ENCODE results near the gene CCDC124. TPM values are rescaled to one million over a fixed set of nuclear protein-coding genes. Genes with fewer than 3 reads are reported as not detected.

The CCDC124 gene
- total and polyA plus RNA-seq, 4 donors, result 15.8 to 59.3 (median 32.1) TPM

DNA sequence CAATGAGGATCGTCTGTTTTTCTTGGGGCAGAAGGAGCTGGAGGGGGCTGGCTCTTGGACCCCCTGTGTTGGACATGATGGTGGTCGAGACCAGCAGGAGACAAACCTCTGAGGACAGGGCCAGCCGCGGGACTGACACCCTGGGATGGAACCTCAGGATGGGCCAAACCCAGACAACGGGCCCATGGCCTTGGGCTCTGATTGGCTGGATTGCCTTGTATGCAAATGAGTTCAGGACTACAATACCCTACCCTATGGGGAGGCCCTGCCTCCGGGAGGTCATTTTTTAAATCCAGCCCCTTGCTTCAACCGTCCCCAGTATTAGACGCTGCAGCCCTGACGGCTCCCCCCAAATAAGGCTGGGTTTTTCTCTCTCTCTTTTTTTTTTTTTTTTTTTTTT lies 39.0 kb upstream of the CCDC124 start:
- H3K4me1 ChIP-seq (ENCODE audit: control insufficient read depth in 4 of 4, insufficient read depth in 4 of 4, low read length in 3 of 4), result no peaks in the 10 kb centered on the region
- DNase-seq (ENCODE audit: low spot score), result no peak
- WGBS, result 74% methylated on average over 9 of the region's 9 CpGs
- H3K36me3 ChIP-seq (ENCODE audit: control insufficient read depth in 4 of 4, insufficient read depth in 3 of 4, low read depth in 1 of 4, low read length in 3 of 4), result no peaks in the 10 kb centered on the region
- no peaks in the 10 kb centered on the region for H3K9me3 ChIP-seq (ENCODE audit: control insufficient read depth in 4 of 4, low read length in 3 of 4)
- H3K9ac ChIP-seq (ENCODE audit: low read depth in 1 of 2, low read length in 2 of 2), result no peak overlapping the region
- peaks cover 0 to 3% (median 0%) of the 10 kb centered on the region in 4 donors for H3K27me3 ChIP-seq (ENCODE audit: control insufficient read depth in 4 of 4, insufficient read depth in 4 of 4, low read length in 3 of 4)
- H3K4me3 ChIP-seq (ENCODE audit: low read depth in 1 of 3, low read length in 3 of 3), result no peak overlapping the region
- TF ChIP-seq, protein P1, sequence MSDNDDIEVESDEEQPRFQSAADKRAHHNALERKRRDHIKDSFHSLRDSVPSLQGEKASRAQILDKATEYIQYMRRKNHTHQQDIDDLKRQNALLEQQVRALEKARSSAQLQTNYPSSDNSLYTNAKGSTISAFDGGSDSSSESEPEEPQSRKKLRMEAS (IDR thresholded peaks at IDR 0.05), result no peak
- TF ChIP-seq, protein P2, sequence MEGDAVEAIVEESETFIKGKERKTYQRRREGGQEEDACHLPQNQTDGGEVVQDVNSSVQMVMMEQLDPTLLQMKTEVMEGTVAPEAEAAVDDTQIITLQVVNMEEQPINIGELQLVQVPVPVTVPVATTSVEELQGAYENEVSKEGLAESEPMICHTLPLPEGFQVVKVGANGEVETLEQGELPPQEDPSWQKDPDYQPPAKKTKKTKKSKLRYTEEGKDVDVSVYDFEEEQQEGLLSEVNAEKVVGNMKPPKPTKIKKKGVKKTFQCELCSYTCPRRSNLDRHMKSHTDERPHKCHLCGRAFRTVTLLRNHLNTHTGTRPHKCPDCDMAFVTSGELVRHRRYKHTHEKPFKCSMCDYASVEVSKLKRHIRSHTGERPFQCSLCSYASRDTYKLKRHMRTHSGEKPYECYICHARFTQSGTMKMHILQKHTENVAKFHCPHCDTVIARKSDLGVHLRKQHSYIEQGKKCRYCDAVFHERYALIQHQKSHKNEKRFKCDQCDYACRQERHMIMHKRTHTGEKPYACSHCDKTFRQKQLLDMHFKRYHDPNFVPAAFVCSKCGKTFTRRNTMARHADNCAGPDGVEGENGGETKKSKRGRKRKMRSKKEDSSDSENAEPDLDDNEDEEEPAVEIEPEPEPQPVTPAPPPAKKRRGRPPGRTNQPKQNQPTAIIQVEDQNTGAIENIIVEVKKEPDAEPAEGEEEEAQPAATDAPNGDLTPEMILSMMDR (IDR thresholded peaks at IDR 0.05; ENCODE audit: low read depth, low read length, missing input control), result no peak
- TF ChIP-seq, protein P3, sequence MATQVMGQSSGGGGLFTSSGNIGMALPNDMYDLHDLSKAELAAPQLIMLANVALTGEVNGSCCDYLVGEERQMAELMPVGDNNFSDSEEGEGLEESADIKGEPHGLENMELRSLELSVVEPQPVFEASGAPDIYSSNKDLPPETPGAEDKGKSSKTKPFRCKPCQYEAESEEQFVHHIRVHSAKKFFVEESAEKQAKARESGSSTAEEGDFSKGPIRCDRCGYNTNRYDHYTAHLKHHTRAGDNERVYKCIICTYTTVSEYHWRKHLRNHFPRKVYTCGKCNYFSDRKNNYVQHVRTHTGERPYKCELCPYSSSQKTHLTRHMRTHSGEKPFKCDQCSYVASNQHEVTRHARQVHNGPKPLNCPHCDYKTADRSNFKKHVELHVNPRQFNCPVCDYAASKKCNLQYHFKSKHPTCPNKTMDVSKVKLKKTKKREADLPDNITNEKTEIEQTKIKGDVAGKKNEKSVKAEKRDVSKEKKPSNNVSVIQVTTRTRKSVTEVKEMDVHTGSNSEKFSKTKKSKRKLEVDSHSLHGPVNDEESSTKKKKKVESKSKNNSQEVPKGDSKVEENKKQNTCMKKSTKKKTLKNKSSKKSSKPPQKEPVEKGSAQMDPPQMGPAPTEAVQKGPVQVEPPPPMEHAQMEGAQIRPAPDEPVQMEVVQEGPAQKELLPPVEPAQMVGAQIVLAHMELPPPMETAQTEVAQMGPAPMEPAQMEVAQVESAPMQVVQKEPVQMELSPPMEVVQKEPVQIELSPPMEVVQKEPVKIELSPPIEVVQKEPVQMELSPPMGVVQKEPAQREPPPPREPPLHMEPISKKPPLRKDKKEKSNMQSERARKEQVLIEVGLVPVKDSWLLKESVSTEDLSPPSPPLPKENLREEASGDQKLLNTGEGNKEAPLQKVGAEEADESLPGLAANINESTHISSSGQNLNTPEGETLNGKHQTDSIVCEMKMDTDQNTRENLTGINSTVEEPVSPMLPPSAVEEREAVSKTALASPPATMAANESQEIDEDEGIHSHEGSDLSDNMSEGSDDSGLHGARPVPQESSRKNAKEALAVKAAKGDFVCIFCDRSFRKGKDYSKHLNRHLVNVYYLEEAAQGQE (IDR thresholded peaks at IDR 0.05), result no peak
- TF ChIP-seq FOXA2 (IDR thresholded peaks at IDR 0.05) (no peak), HNF4A (conservative IDR thresholded peaks at IDR 0.05) (no peak), SP1 (IDR thresholded peaks at IDR 0.05) (no peak), EGR1 (IDR thresholded peaks at IDR 0.05; ENCODE audit: low read depth in 2 of 2) (no peak), JUND (IDR thresholded peaks at IDR 0.05) (no peak), FOXA1 (IDR thresholded peaks at IDR 0.05) (no peak), YY1 (IDR thresholded peaks at IDR 0.05) (no peak), NR2F2 (IDR thresholded peaks at IDR 0.05) (no peak), TAF1 (conservative IDR thresholded peaks at IDR 0.05) (no peak), RXRA (IDR thresholded peaks at IDR 0.05) (no peak), HNF4G (IDR thresholded peaks at IDR 0.05) (no peak), GABPA (IDR thresholded peaks at IDR 0.05 in 1 of 2, conservative IDR thresholded peaks at IDR 0.05 in 1 of 2) (no peak), RAD21 (IDR thresholded peaks at IDR 0.05) (no peak)
- TF ChIP-seq, protein P4, sequence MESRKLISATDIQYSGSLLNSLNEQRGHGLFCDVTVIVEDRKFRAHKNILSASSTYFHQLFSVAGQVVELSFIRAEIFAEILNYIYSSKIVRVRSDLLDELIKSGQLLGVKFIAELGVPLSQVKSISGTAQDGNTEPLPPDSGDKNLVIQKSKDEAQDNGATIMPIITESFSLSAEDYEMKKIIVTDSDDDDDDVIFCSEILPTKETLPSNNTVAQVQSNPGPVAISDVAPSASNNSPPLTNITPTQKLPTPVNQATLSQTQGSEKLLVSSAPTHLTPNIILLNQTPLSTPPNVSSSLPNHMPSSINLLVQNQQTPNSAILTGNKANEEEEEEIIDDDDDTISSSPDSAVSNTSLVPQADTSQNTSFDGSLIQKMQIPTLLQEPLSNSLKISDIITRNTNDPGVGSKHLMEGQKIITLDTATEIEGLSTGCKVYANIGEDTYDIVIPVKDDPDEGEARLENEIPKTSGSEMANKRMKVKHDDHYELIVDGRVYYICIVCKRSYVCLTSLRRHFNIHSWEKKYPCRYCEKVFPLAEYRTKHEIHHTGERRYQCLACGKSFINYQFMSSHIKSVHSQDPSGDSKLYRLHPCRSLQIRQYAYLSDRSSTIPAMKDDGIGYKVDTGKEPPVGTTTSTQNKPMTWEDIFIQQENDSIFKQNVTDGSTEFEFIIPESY (IDR thresholded peaks at IDR 0.05), result no peak
- TF ChIP-seq, protein P5, sequence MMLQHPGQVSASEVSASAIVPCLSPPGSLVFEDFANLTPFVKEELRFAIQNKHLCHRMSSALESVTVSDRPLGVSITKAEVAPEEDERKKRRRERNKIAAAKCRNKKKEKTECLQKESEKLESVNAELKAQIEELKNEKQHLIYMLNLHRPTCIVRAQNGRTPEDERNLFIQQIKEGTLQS (IDR thresholded peaks at IDR 0.05), result no peak
- no peak overlapping the region for H3K27ac ChIP-seq (ENCODE audit: low read depth in 1 of 2, low read length in 2 of 2)

Measured in liver (tissue), 9 donors.